SK-N-SH (cell line): ENCODE measurements around the gene STX1B. TPM values are rescaled to one million over a fixed set of nuclear protein-coding genes. Genes with fewer than 3 reads are reported as not detected.

Experiments used
- CTCF ChIA-PET: fragments of 300-600, 350-600 bp; formaldehyde crosslinking; extraction: SDS; loops from one replicate; lab custom pipeline; 2021; lab: Yijun Ruan, JAX
- POLR2A ChIA-PET: fragments of 350-600 bp; sonication (Branson Sonifier 250); formaldehyde crosslinking; extraction: SDS; loops from one replicate; lab custom pipeline; 2020; ENCODE audit warnings: antibody characterized with exemption, inconsistent platforms; lab: Yijun Ruan, JAX
- DNase-seq: peaks from one replicate; pipeline ENCODE4 v3.0.0; 2012
- H2AFZ ChIP-seq: fragments of 200-600 bp; sonication (generic); 2 replicates; pipeline ENCODE4 v1.8.1; 2016; ENCODE audit warnings: antibody characterized with exemption, mild to moderate bottlenecking, low read depth
- H3F3A ChIP-seq: fragments of 200-600 bp; sonication (generic); replicated peaks from 2 replicates; pipeline ENCODE3; 2016; ENCODE audit warnings: antibody characterized with exemption, mild to moderate bottlenecking; ENCODE audit not compliant: insufficient read depth
- H3K27ac ChIP-seq, 2 experiments: fragments of 200-500 bp in 1 of 2; fragments of 200-600 bp in 1 of 2; sonication (Bioruptor generic) in 1 of 2; sonication (generic), shearing (Covaris generic) in 1 of 2; 2 replicates each; pipeline versions ENCODE4 v1.5.1 to v1.6.1; 2014 to 2016; ENCODE audit warnings: low read depth in 2 of 2, inconsistent platforms in 1 of 2, low read length in 1 of 2, mild to moderate bottlenecking in 1 of 2, mixed read lengths in 1 of 2
- H3K27me3 ChIP-seq: fragments of 200-600 bp; sonication (generic), shearing (Covaris generic); 2 replicates; pipeline ENCODE4 v1.6.1; 2016; ENCODE audit warnings: mixed run types; ENCODE audit not compliant: insufficient read depth
- H3K36me3 ChIP-seq, 2 experiments: fragments of 200-500 bp in 1 of 2; fragments of 200-600 bp in 1 of 2; sonication (Bioruptor generic) in 1 of 2; sonication (generic) in 1 of 2; replicated peaks in 1 of 2; 2 replicates each; pipeline versions ENCODE3 to v1.5.1; 2014 to 2016; ENCODE audit warnings: low read length in 1 of 2, mild to moderate bottlenecking in 1 of 2; ENCODE audit not compliant: insufficient read depth in 2 of 2, control insufficient read depth in 1 of 2
- H3K4me1 ChIP-seq, 2 experiments: fragments of 200-500 bp in 1 of 2; fragments of 200-600 bp in 1 of 2; sonication (Bioruptor generic) in 1 of 2; sonication (generic), shearing (Covaris generic) in 1 of 2; 2 replicates each; pipeline versions ENCODE4 v1.5.1 to v1.6.1; 2014 to 2016; ENCODE audit warnings: low read depth in 1 of 2, low read length in 1 of 2, mixed run types in 1 of 2; ENCODE audit not compliant: insufficient read depth in 2 of 2, control insufficient read depth in 1 of 2
- H3K4me2 ChIP-seq: fragments of 200-600 bp; sonication (generic), shearing (Covaris generic); 2 replicates; pipeline ENCODE4 v1.6.1; 2017; ENCODE audit warnings: mixed run types
- H3K4me3 ChIP-seq, 2 experiments: fragments of 200-500 bp in 1 of 2; fragments of 200-600 bp in 1 of 2; sonication (Bioruptor generic) in 1 of 2; sonication (generic), shearing (Covaris generic) in 1 of 2; 2 replicates each; pipeline versions ENCODE4 v1.5.1 to v1.8.1; 2014 to 2016; ENCODE audit warnings: low read depth in 2 of 2, inconsistent platforms in 1 of 2, low read length in 1 of 2, mild to moderate bottlenecking in 1 of 2, mixed read lengths in 1 of 2, moderate library complexity in 1 of 2
- H3K79me2 ChIP-seq: fragments of 200-600 bp; sonication (generic); 2 replicates; pipeline ENCODE4 v1.8.1; 2017; ENCODE audit warnings: mild to moderate bottlenecking; ENCODE audit not compliant: insufficient read depth
- H3K9ac ChIP-seq: fragments of 200-600 bp; sonication (generic); 2 replicates; pipeline ENCODE4 v1.6.1; 2017; ENCODE audit warnings: mixed run types
- H3K9me2 ChIP-seq: fragments of 200-600 bp; sonication (generic); 2 replicates; pipeline ENCODE4 v1.6.1; 2017; ENCODE audit warnings: mixed run types
- H3K9me3 ChIP-seq: fragments of 200-600 bp; sonication (generic); 2 replicates; pipeline ENCODE4 v1.6.1; 2017; ENCODE audit warnings: mixed run types, mild to moderate bottlenecking, moderate library complexity
- H4K20me1 ChIP-seq: fragments of 200-600 bp; sonication (generic); 2 replicates; pipeline ENCODE4 v1.6.1; 2017; ENCODE audit warnings: mild to moderate bottlenecking, mixed run types; ENCODE audit not compliant: insufficient read depth
- CHD2 ChIP-seq: fragments of 150-350 bp; IDR thresholded peaks from 2 replicates; pipeline ENCODE4 v1.6.1; 2018; ENCODE audit warnings: low read length; ENCODE audit not compliant: partially characterized antibody
- ELF1 ChIP-seq: IDR thresholded peaks from 2 replicates; pipeline ENCODE4 v1.4.0; 2012
- EZH2phosphoT487 ChIP-seq: fragments of 200-600 bp; sonication (generic); IDR thresholded peaks from 2 replicates; pipeline ENCODE4 v1.6.1; 2017; ENCODE audit warnings: low read depth, mixed run types, mild to moderate bottlenecking, antibody characterized with exemption, moderate library complexity, borderline replicate concordance
- FOSL2 ChIP-seq: IDR thresholded peaks from 2 replicates; pipeline ENCODE4 v1.4.0; 2012; ENCODE audit warnings: low read depth, mild to moderate bottlenecking, moderate library complexity, borderline replicate concordance
- FOXJ3 ChIP-seq: sonication (generic); formaldehyde crosslinking; IDR thresholded peaks from 2 replicates; pipeline ENCODE4 v1.5.1; 2020; ENCODE audit warnings: mild to moderate bottlenecking, missing genetic modification reagents
- FOXM1 ChIP-seq: IDR thresholded peaks from 2 replicates; pipeline ENCODE4 v1.4.0; 2012; ENCODE audit warnings: low read depth, mild to moderate bottlenecking
- GABPA ChIP-seq: IDR thresholded peaks from 2 replicates; pipeline ENCODE4 v1.4.0; 2012; ENCODE audit warnings: low read depth, mild to moderate bottlenecking
- JUND ChIP-seq: IDR thresholded peaks from 2 replicates; pipeline ENCODE4 v1.4.0; 2012
- MAX ChIP-seq: IDR thresholded peaks from 2 replicates; pipeline ENCODE4 v1.4.0; 2012; ENCODE audit warnings: low read depth
- MXI1 ChIP-seq: IDR thresholded peaks from 2 replicates; pipeline ENCODE4 v1.6.1; 2012; ENCODE audit warnings: mild to moderate bottlenecking, low read depth, low read length, improper control_type of control experiment
- NFIC ChIP-seq: IDR thresholded peaks from 2 replicates; pipeline ENCODE4 v1.4.0; 2012; ENCODE audit warnings: borderline replicate concordance
- NRF1 ChIP-seq: IDR thresholded peaks from 2 replicates; pipeline ENCODE4 v1.6.1; 2012; ENCODE audit warnings: low read depth, mild to moderate bottlenecking, low read length
- PBX3 ChIP-seq: IDR thresholded peaks from 2 replicates; pipeline ENCODE4; 2012
- POLR2AphosphoS5 ChIP-seq: IDR thresholded peaks from 2 replicates; pipeline ENCODE4 v1.6.1; 2012; ENCODE audit warnings: low read depth, low read length
- RCOR1 ChIP-seq: fragments of 150-350 bp; IDR thresholded peaks from 2 replicates; pipeline ENCODE4 v1.6.1; 2017; ENCODE audit warnings: antibody characterized with exemption, low read length
- REST ChIP-seq: IDR thresholded peaks from 2 replicates; pipeline ENCODE4 v1.6.1; 2012; ENCODE audit warnings: mild to moderate bottlenecking, low read depth, low read length, moderate library complexity
- RFX5 ChIP-seq: IDR thresholded peaks from 2 replicates; pipeline ENCODE4 v1.6.1; 2012; ENCODE audit warnings: mild to moderate bottlenecking, improper control_type of control experiment, low read length
- RXRA ChIP-seq: IDR thresholded peaks from 2 replicates; pipeline ENCODE4 v1.4.0; 2012; ENCODE audit warnings: low read depth, mild to moderate bottlenecking, borderline replicate concordance
- SIN3A ChIP-seq: IDR thresholded peaks from 2 replicates; pipeline ENCODE4 v1.6.1; 2012; ENCODE audit warnings: low read depth, mild to moderate bottlenecking, low read length, moderate library complexity, borderline replicate concordance
- TEAD4 ChIP-seq: IDR thresholded peaks from 2 replicates; pipeline ENCODE4 v1.4.0; 2012; ENCODE audit warnings: mild to moderate bottlenecking, borderline replicate concordance; ENCODE audit not compliant: insufficient read depth
- USF1 ChIP-seq: IDR thresholded peaks from 2 replicates; pipeline ENCODE4 v1.4.0; 2012; ENCODE audit warnings: low read depth, borderline replicate concordance
- WGBS: methylation state at CpG from one replicate; pipeline ENCODE4 v1.1.6; 2017; ENCODE audit warnings: low lambda C conversion rate; 5-methylcytosine and 5-hydroxymethylcytosine counted together
- polyA plus RNA-seq, 3 experiments: library from polyadenylated mRNA; depleted of rRNA; stranded (reverse); fragments of >200 nt; gene quantifications; 2 replicates each; pipeline ENCODE4 v1.2.3, GENCODE V29; 2012

The STX1B gene
- polyA plus RNA-seq, 1 of the 3 experiments (the other 2 are of a cell fraction): 21.2 TPM

- Histone ChIP-seq H3K4me3 (no peak overlapping the region), H3K9me3 (no peaks in the 10 kb centered on the region), H3K4me2 (no peak overlapping the region), H3K9me2 (no peaks in the 10 kb centered on the region), H3K27ac (no peak overlapping the region), H3K4me1 (peaks cover 4 to 21% of the 10 kb centered on the region in 2 experiments; a peak in 1 of 4 replicates), H3K36me3 (no peaks in the 10 kb centered on the region), H2AFZ (no peak overlapping the region), H3K9ac (no peak overlapping the region), H3K79me2 (peaks cover 45% of the 10 kb centered on the region), H4K20me1 (no peaks in the 10 kb centered on the region), H3K27me3 (no peaks in the 10 kb centered on the region), H3F3A (peaks cover 11% of the 10 kb centered on the region)
- POLR2A ChIA-PET: no interaction called here
- 91% methylated on average over 8 of the region's 8 CpGs for WGBS
- DNase-seq: no peak
- CTCF ChIA-PET: interaction anchor here (0.8 to 1.6 kb wide), 3 partner anchors 22 to 65 kb away, joined by 3 to 4 read pairs (median 3); no protein-coding TSS in a partner anchor
- no peak for TF ChIP-seq SIN3A
- no peak for TF ChIP-seq CHD2
- TF ChIP-seq NRF1: no peak
- TF ChIP-seq TEAD4: no peak
- no peak for TF ChIP-seq PBX3
- TF ChIP-seq MAX: no peak
- TF ChIP-seq RCOR1: no peak
- TF ChIP-seq, all 33 proteins: peak for 0
These were observed 3.8 kb downstream of the STX1B start for GRCh38 chr16:31006589-31006988.

GRCh38 chr16:31006086-31006385, 4.4 kb downstream of the STX1B start:
- H3K27ac ChIP-seq: no peak overlapping the region
- TF ChIP-seq GABPA (no peak), RCOR1 (no peak), POLR2AphosphoS5 (no peak), FOSL2 (no peak), NFIC (no peak), FOXM1 (no peak), NRF1 (no peak), ELF1 (no peak), JUND (no peak), MXI1 (no peak), FOXJ3 (CRISPR knock-in tag) (no peak), RXRA (no peak), EZH2phosphoT487 (no peak), USF1 (no peak), RFX5 (no peak), REST (no peak), CHD2 (no peak)
- TF ChIP-seq, all 33 proteins: peak for 0
- ChIA-PET POLR2A (no interaction called here), CTCF (interaction anchor here (1.0 kb wide), 1 partner anchor 22 kb away, joined by 3 read pairs; no protein-coding TSS in a partner anchor)
- 93% methylated on average over 7 of the region's 7 CpGs for WGBS
- no peaks in the 10 kb centered on the region for H4K20me1 ChIP-seq
- H3K9ac ChIP-seq: no peak overlapping the region
- no peaks in the 10 kb centered on the region for H3K9me3 ChIP-seq
- peaks cover 4 to 17% of the 10 kb centered on the region in 2 experiments; a peak in 1 of 4 replicates for H3K4me1 ChIP-seq
- peaks cover 45% of the 10 kb centered on the region for H3K79me2 ChIP-seq
- H3K27me3 ChIP-seq: no peaks in the 10 kb centered on the region
- H3K9me2 ChIP-seq: no peaks in the 10 kb centered on the region
- H3F3A ChIP-seq: peaks cover 11% of the 10 kb centered on the region
- no peak overlapping the region for H3K4me3 ChIP-seq
- peak; percentile 5 for DNase-seq
- no peak overlapping the region for H3K4me2 ChIP-seq
- peaks cover 0 to under 1% of the 10 kb centered on the region in 2 experiments for H3K36me3 ChIP-seq
- H2AFZ ChIP-seq: no peak overlapping the region
